B cell (primary cell): ENCODE data around the gene ARHGEF35. TPM values are rescaled to one million over a fixed set of nuclear protein-coding genes. Genes with fewer than 3 reads are reported as not detected.

Experiments
- ATAC-seq: fragments of 200-7000 bp; cut with Tn5 transposase; one replicate; pipeline ENCODE4 v1.10.0; 2021; ENCODE audit warnings: low read depth, mild to moderate bottlenecking, moderate number of reproducible peaks, moderate library complexity
- CTCF ChIA-PET: fragments of 350-600 bp; sonication (Branson Sonifier 250); formaldehyde crosslinking; loops from one replicate; lab custom pipeline; 2021; ENCODE audit warnings: antibody characterized with exemption, inconsistent platforms; lab: Charles Lee
- POLR2A ChIA-PET: fragments of 350-600 bp; sonication (Branson Sonifier 250); formaldehyde crosslinking; loops from one replicate; lab custom pipeline; 2021; ENCODE audit warnings: antibody characterized with exemption; lab: Charles Lee
- DNase-seq: peaks from one replicate; pipeline ENCODE4 v3.0.0; 2013
- H2AFZ ChIP-seq: 2 replicates; pipeline ENCODE4 v1.6.1; 2012; ENCODE audit warnings: mild to moderate bottlenecking, low read depth, low read length; ENCODE audit not compliant: insufficient read depth, poor library complexity, severe bottlenecking
- H3K27ac ChIP-seq, 2 donors: 1 replicate in 1 of 2; 2 replicates in 1 of 2; pipeline ENCODE4 v1.5.1; 2012 to 2013; ENCODE audit warnings: low read length in 2 of 2, mild to moderate bottlenecking in 2 of 2, moderate library complexity in 1 of 2
- H3K27me3 ChIP-seq, 4 experiments: fragments of 200-600 bp in 1 of 4; sonication (generic) in 1 of 4; replicated peaks in 1 of 4; 1 replicate in 2 of 4; 2 replicates in 2 of 4; pipeline versions ENCODE4 v1.6.1 to v1.7.0; 2013 to 2016; ENCODE audit warnings: low read length in 3 of 4, mild to moderate bottlenecking in 2 of 4, mixed read lengths in 1 of 4, moderate library complexity in 1 of 4; ENCODE audit not compliant: insufficient read depth in 4 of 4, control insufficient read depth in 3 of 4; ENCODE audit errors: control extremely low read depth in 1 of 4
- H3K36me3 ChIP-seq, 2 experiments: replicated peaks in 1 of 2; 1 replicate in 1 of 2; 2 replicates in 1 of 2; pipeline versions ENCODE4 v1.6.1 to v1.7.1; 2013; ENCODE audit warnings: low read length in 1 of 2; ENCODE audit not compliant: insufficient read depth in 2 of 2, control insufficient read depth in 1 of 2; ENCODE audit errors: control extremely low read depth in 1 of 2, extremely low read depth in 1 of 2
- H3K4me1 ChIP-seq, 2 donors: fragments of 200-600 bp in 1 of 2; sonication (generic) in 1 of 2; 1 replicate in 1 of 2; 2 replicates in 1 of 2; pipeline versions ENCODE4 v1.5.1 to v1.6.1; 2013 to 2017; ENCODE audit warnings: low read length in 2 of 2; ENCODE audit not compliant: control insufficient read depth in 2 of 2, insufficient read depth in 2 of 2
- H3K4me2 ChIP-seq: replicated peaks from 2 replicates; pipeline ENCODE3; 2012; ENCODE audit warnings: mild to moderate bottlenecking, low read depth, low read length; ENCODE audit not compliant: poor library complexity, severe bottlenecking
- H3K4me3 ChIP-seq, 5 experiments: fragments of 200-600 bp in 1 of 5; sonication (generic) in 1 of 5; 1 replicate in 3 of 5; 2 replicates in 2 of 5; pipeline versions ENCODE4 v1.5.1 to v1.7.0; 2011 to 2016; ENCODE audit warnings: low read length in 4 of 5, mild to moderate bottlenecking in 4 of 5, low read depth in 2 of 5, control low read depth in 1 of 5, moderate library complexity in 1 of 5; ENCODE audit not compliant: insufficient read depth in 1 of 5; ENCODE audit errors: control extremely low read depth in 1 of 5, extremely low read depth in 1 of 5
- H3K79me2 ChIP-seq: fragments of 200-600 bp; sonication (generic); one replicate; pipeline ENCODE4 v1.6.0; 2016; ENCODE audit warnings: low read length; ENCODE audit not compliant: control insufficient read depth, insufficient read depth
- H3K9ac ChIP-seq: fragments of 200-600 bp; sonication (generic); 2 replicates; pipeline ENCODE4 v1.6.1; 2017; ENCODE audit warnings: mild to moderate bottlenecking, low read length, moderate library complexity
- H3K9me3 ChIP-seq, 3 donors: one replicate each; pipeline versions ENCODE4 v1.6.1 to v1.7.1; 2013; ENCODE audit warnings: low read length in 2 of 3; ENCODE audit not compliant: control insufficient read depth in 2 of 3, insufficient read depth in 1 of 3; ENCODE audit errors: control extremely low read depth in 1 of 3
- H4K20me1 ChIP-seq: 2 replicates; pipeline ENCODE4 v1.6.0; 2012; ENCODE audit warnings: mild to moderate bottlenecking, low read length; ENCODE audit not compliant: insufficient read depth, control insufficient read depth, poor library complexity, severe bottlenecking
- H3K27ac Mint-ChIP-seq: one replicate; pipeline ENCODE4 v1.8.0; 2021; ENCODE audit warnings: mixed read lengths
- H3K27me3 Mint-ChIP-seq: one replicate; pipeline ENCODE4 v1.8.0; 2021; ENCODE audit warnings: mixed read lengths
- H3K4me1 Mint-ChIP-seq: one replicate; pipeline ENCODE4 v1.8.0; 2021; ENCODE audit warnings: mixed read lengths
- H3K4me3 Mint-ChIP-seq: one replicate; pipeline ENCODE4 v1.8.0; 2021; ENCODE audit warnings: mixed read lengths
- H3K9me3 Mint-ChIP-seq: one replicate; pipeline ENCODE4 v1.8.0; 2022; ENCODE audit warnings: mixed read lengths; ENCODE audit not compliant: insufficient read depth
- CTCF ChIP-seq: fragments of 200-600 bp; IDR thresholded peaks from one replicate; pipeline ENCODE4 v1.8.0; 2022; ENCODE audit warnings: antibody characterized with exemption, mild to moderate bottlenecking
- EZH2 ChIP-seq: IDR thresholded peaks from 2 replicates; pipeline ENCODE4 v1.6.1; 2012; ENCODE audit warnings: borderline replicate concordance, low read depth, mild to moderate bottlenecking, moderate library complexity, low read length; ENCODE audit not compliant: insufficient read depth, poor library complexity, severe bottlenecking
- WGBS: methylation state at CpG from one replicate; pipeline ENCODE4 v1.1.5; 2013; ENCODE audit warnings: missing lambda C conversion rate; ENCODE audit not compliant: insufficient coverage; 5-methylcytosine and 5-hydroxymethylcytosine counted together
- intact Hi-C: fragments of 100-400 bp; cut with micrococcal nuclease; formaldehyde crosslinking; loops from one replicate; pipeline ENCODE4 v1.10.0; 2022
- polyA plus RNA-seq: library from polyadenylated mRNA; depleted of rRNA; stranded (reverse); fragments of >200 nt; gene quantifications from 2 replicates; pipeline ENCODE4 v1.2.3, GENCODE V29; 2012
- total RNA-seq, 2 donors: library from RNA; stranded (reverse); fragments of 120-200 nt in 1 of 2; gene quantifications; 1 replicate in 1 of 2; 2 replicates in 1 of 2; pipeline versions ENCODE4 v1.2.3 to v1.2.4, GENCODE V29; 2013 to 2022

The ARHGEF35 gene
- total and polyA plus RNA-seq, 2 donors (not counting 1 experiment from before 2014, with no cell fraction given) = 0.34 to 2.1 TPM

- H3K9me3 ChIP-seq = no peaks in the 10 kb centered on the region
- peaks cover 17% of the 10 kb centered on the region for H3K27me3 Mint-ChIP-seq
- peaks cover 2% of the 10 kb centered on the region for H3K9me3 Mint-ChIP-seq
- no peak overlapping the region for H3K4me2 ChIP-seq
- no peak overlapping the region for H3K9ac ChIP-seq
- no peak overlapping the region for H3K4me3 Mint-ChIP-seq
- no peaks in the 10 kb centered on the region for H3K36me3 ChIP-seq
- H3K4me1 ChIP-seq = no peaks in the 10 kb centered on the region
- H3K27me3 ChIP-seq = peaks cover 0 to 2% (median 0%) of the 10 kb centered on the region in 4 experiments
- no peaks in the 10 kb centered on the region for H3K4me1 Mint-ChIP-seq
- H3K79me2 ChIP-seq = no peaks in the 10 kb centered on the region
- no peak overlapping the region for H3K4me3 ChIP-seq
- no peak for DNase-seq
- no peak overlapping the region for H3K27ac Mint-ChIP-seq
- ChIA-PET CTCF (no interaction called here), POLR2A (no interaction called here)
- intact Hi-C loops = no loop called here
- WGBS = 100% methylated on average over 1 of the region's 2 CpGs
- no peak for ATAC-seq
- H2AFZ ChIP-seq = no peak overlapping the region
- TF ChIP-seq CTCF (no peak), EZH2 (no peak)
- no peaks in the 10 kb centered on the region for H4K20me1 ChIP-seq
- H3K27ac ChIP-seq = no peak overlapping the region
These were observed 30.8 kb downstream of the ARHGEF35 start for GRCh38 chr7:144164784-144165183.

DNA sequence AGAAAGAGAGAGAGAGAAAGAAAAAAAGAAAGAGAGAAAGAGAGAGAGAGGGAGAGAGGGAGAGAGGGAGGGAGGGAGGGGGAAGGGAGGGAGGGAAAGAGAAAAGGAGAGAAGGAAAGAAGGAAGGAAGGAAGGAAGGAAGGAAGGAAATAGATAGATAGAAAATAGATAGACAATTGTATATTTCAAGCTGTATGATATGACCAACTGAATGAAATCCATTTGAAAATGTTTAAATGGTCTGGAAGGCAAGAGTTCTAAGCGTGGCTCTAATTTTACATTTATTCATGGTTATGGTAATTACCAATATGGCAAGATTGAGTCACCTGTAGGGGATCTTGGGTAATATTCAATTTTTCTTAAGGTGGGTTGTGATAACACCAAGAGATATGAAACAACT is 36.8 kb downstream of the ARHGEF35 start:
- H3K27me3 Mint-ChIP-seq = peaks cover 8% of the 10 kb centered on the region
- H3K79me2 ChIP-seq = no peaks in the 10 kb centered on the region
- H4K20me1 ChIP-seq = no peaks in the 10 kb centered on the region
- H3K9me3 ChIP-seq = no peaks in the 10 kb centered on the region
- intact Hi-C loops = no loop called here
- H3K36me3 ChIP-seq = no peaks in the 10 kb centered on the region
- no peak overlapping the region for H2AFZ ChIP-seq
- H3K9ac ChIP-seq = no peak overlapping the region
- ChIA-PET CTCF (interaction anchor here (0.6 kb wide), 1 partner anchor 232 kb away, joined by 3 read pairs; no protein-coding TSS in a partner anchor), POLR2A (no interaction called here)
- no peaks in the 10 kb centered on the region for H3K4me1 ChIP-seq
- H3K27ac ChIP-seq = no peak overlapping the region
- H3K9me3 Mint-ChIP-seq = no peaks in the 10 kb centered on the region
- no CpG with 5 or more reads among the region's 1 CpG for WGBS
- H3K27me3 ChIP-seq = no peaks in the 10 kb centered on the region
- no peak overlapping the region for H3K4me3 Mint-ChIP-seq
- no peak for ATAC-seq
- H3K4me3 ChIP-seq = no peak overlapping the region
- no peak for DNase-seq
- no peak overlapping the region for H3K27ac Mint-ChIP-seq
- no peak for TF ChIP-seq CTCF
- no peak for TF ChIP-seq EZH2
- no peak overlapping the region for H3K4me2 ChIP-seq
- no peaks in the 10 kb centered on the region for H3K4me1 Mint-ChIP-seq
